ENCODE measurements around the gene KIF1A.
A peak's percentile ranks its signal among the peaks of the same experiment; 100 is the strongest.

KIF1A gene

DNA sequence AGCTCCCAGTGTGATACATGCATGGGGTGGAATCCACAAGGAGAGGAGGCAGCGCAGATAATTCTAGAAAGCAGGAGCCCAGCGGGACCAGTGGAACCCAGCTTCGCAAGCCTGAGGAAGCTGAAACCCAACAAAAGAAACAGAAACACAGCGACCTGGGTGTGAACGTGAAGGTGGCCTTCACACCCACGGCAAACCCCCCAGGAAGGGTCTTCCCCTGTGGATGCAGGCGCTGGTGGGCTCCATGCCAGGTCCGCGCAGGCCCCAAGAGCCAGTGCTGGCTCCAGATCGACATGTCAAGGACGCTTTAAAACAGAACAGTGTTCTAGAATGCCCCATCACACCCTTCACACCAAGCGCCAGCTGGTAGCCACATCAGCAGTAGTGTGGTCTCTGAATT lies 22.1 kb downstream of the KIF1A start:
- no peak for DNase-seq (ENCODE audit: low spot score)

DNA sequence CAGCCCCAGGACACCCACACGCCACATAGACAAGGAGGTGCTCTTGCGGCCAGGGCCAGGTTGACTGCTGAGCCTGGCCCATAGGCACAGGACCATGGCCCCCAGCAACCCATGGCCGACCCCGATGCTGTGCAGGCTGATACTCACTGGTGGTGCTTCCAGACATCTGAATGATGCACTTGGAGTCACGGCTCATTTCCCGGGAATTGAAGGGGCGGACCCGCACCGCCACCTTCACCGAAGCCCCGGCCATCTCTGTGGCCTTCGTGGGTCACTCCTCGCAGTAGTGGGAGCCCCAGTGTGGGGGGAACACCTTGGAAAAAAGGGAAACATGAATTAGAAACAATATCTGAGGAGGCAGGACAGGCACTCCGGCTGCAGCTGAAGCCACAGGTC lies 22.5 kb downstream of the KIF1A start:
- no peak for DNase-seq (ENCODE audit: low spot score)

DNA sequence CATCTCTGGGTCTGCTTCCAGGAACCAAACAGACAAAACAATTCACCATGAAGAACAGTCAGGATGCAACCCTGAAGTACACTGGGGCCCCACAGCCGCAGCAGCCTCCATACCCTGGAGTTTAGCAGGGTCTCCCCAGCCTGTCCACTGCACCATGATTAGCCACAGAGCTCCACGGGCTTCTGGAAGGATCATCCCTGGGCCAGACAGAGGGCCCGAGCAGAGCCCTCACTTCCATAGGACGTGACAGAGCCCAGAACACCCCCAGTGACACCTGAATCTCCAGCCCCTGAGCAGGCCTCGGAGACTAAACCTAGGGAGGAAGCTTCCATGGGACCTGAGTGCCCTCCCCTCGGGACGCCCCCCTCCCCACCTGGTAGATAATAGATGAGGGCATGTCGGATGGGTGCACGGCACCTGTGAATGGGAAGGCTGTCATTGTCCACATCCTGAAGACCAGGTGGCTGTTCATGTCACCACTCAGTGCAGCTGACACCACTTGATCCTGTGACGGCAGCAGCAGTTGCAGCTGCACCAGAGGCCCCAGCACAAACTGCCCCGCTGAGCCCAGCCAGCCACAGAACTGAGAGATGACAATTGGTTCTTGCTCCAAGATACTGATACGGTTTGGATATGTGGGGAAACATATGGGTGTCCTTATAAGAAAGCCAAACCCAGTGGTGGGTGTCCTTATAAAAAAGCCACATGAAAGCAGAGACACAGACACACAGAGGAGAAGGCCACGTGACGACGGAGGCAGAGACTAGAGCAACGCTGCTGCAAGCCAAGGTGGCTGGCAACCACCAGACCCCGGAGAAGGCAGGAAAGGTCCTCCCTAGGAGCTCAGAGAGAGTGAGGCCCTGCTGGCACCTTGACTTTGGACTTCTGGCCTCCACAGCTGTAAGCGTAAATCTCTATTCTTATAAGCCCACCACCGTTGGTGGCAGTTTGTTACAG lies 23.2 kb downstream of the KIF1A start:
- DNase-seq (ENCODE audit: low spot score) = no peak

DNA sequence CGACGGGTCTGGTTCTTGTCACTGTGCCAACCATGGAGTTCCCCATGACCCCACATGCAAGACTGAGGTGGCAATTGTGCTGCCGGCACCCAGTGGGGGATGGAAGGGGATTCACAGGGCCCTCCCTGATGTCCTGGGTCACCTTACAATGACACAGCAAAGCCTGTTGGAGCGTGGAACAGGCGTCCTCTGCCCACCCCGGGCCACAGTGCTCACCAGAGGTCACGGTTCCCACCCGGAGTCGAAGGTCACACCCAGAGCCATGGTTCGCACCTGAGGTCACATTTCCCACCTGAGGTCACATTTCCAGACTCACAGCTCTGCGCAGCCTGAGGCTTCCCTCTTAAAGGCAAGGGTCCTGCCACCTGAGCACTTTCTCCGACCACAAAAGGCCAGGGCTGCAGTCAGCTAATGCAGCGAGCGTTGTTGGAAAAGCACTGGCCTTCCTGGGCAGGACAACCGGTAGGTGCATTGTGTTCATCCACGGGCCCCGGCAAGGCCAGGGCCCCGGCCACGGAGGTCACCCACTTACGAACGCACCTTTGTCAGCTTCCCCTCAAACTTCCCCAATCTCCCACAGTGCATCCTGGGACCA lies 24.0 kb downstream of the KIF1A start:
- no peak for DNase-seq (ENCODE audit: low spot score)

DNA sequence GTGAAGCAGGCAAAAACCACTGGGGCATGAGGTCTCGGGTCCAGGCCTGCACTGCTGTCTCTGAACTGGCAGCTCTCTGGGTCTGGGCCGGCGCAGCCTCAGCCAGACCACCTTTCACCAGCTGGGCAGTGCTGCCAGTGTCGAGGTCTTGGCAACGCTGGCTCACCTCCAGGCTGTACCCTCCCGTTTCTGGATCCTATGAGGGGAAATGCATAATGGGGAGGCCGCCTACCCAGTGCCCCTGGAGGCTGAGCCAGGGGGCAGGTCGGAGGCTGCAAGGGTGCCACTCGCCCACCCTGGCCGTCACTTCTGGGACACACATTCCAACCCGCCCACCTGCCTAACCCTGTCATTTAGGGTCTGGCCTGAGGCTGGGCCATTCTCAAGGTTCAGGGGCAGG lies 24.6 kb downstream of the KIF1A start:
- no peak for DNase-seq (ENCODE audit: low spot score)

DNA sequence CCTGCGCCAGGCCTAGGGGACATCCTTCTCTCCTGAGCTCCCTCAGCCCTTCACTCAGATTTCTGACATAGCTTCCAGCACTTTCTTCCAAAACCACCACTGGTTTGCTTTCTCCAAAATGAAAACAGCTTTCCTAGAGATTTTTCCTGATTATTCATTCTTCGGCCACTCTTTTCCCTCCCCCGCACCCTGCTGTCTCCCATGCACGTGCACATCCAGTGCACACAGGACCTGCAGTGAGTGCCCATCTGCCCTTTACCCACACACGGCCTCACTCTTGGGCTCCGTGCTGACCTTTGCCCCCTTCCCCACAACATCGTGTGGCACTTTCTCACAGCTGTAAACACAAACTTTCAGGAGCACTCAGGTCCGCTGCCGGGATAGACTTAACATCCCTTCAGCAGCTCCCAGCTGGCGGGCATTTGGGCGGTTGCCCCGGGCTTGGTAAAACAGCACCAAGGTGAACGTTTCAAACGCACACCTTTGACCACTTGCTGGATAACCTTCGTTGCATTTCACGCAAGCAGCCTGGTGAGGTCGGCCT lies 25.8 kb downstream of the KIF1A start:
- no peak for DNase-seq (ENCODE audit: low spot score)

DNA sequence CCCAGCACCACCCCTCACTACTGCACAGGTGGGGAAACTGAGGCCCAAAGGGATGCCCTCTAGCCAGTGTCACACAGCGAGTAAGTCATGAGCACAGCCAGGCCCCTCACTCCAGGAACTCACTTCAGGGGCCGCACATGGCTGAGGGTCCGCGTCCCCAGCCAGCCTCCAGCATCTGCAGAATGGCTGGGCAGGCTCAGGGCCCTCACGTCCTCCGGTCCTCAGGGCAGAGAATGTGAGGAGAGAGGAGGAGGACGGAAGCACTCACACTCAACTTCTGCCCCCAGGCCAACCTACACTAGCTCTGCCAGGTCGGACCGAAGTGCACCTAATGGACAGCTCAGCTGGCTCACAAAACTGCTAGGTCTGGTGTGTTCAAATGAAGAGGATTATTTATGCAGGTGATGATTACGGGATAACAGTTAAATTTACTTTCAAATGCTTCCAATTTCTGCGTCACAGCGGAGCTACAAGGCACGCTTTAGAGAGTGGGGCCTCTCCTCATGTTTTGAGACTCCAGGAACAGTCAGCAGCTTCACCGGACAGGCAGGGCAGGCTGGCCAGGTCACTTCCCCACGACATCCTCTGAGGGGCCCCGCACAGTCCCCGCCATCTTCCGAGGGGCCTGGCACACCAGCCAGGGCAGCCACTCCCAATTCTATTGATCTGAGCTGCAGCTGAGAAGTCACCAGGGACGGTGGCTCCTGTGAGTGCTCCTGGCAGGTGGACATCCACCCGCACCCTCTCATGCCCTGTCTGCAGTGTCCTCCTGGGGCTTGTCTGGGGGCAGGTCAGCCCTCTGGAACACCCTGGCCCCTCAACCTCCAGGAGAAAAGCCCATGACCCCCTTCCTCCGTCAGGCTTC lies 26.5 kb downstream of the KIF1A start:
- no peak for DNase-seq (ENCODE audit: low spot score)

DNA sequence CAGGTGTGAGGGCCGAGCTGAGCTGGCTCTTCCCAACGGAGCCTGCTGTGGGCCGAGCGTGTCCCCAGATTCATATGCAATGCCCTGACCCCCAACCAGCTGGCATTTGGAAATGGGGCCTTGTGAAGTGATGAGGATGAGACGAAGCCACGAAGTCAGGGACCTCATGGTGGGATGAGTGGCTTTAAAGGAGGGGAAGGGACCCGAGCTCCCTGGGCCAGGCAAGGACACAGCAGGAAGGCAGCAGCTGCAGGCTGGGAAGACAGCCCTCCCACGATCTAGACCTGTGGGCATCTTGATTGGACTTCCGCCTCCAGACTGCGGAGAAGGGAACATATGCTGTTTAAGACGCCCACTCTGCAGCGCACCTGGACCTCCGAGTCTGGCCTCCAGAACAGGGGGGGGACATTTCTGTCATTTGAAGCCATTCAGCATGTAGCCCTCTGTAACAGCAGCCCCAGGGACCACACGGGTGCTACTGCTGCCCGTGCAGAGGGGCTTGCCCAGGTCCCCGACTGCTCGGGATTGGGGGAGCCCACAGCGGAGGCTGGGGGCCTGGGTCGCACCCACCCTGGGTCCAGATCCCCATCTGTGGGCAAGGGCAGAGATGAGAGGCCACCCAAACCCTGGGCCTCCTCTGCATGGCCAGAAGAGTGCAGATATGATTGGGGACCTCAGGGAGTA lies 27.2 kb downstream of the KIF1A start:
- DNase-seq (ENCODE audit: low spot score) = no peak

DNA sequence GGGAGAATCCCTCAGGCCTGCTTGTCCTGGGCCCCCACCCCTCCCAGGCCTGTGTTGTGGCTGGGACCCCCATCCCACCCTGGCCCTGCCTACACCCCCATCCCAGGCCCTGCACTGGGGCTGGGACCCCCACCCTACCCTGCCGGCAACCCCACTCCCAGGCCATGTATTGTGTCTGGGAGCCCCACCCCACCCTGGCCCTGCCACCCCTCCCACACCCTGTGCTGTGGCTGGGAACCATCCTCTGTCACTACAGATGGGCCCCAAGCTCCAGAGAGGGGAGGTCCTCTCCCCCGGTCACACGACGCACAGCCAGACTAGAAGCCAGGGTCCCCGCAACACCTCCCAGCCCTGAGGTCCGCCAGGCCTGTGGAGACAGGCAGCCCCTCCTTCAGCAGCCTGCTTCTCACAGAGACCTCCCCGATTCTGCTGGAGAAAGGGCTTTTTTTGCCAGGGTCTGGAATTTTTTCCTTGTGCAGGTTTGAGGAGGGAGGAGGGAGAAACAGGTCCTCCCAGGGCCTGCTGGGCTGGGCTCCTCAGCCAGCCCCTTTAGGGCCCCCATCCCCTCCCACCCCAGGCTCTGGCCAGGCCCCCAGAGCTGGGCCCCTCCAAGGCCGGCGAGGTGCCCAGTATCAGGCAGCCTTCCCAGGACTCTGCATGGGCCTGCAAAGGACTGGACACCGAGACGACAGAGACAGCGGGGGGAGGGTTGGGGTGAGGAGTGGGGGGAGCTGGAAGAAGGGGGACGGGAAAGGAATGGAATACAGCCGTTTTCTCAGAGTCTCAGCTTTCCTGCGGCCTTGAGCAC lies 28.0 kb downstream of the KIF1A start:
- DNase-seq (ENCODE audit: low spot score) = no peak

DNA sequence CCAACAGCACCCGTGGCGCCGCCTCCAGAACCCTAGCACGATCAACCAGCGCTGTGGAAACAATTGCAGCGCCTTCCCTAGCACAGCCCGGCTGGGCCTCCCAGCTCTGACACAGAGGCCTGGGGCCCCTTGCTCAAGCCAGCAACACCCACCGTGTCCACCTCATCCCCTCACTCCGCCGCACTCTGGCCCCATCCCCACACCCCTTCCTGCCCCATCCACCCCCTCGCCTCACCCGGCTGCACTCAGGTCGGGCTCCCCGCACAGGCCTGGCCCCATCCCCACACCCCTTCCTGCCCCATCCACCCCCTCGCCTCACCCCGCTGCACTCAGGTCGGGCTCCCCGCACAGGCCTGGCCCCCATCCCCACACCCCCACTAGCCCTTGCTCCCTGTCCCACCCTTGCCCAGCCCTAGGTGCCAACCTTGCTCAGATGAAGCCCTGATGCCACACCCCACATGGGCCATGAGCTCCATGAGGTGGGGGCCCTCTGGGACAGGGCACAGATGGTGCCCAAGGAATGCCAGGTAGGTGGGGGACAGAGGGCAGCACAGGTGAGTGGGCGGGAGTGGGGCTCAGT lies 28.7 kb downstream of the KIF1A start:
- no peak for DNase-seq (ENCODE audit: low spot score)

DNA sequence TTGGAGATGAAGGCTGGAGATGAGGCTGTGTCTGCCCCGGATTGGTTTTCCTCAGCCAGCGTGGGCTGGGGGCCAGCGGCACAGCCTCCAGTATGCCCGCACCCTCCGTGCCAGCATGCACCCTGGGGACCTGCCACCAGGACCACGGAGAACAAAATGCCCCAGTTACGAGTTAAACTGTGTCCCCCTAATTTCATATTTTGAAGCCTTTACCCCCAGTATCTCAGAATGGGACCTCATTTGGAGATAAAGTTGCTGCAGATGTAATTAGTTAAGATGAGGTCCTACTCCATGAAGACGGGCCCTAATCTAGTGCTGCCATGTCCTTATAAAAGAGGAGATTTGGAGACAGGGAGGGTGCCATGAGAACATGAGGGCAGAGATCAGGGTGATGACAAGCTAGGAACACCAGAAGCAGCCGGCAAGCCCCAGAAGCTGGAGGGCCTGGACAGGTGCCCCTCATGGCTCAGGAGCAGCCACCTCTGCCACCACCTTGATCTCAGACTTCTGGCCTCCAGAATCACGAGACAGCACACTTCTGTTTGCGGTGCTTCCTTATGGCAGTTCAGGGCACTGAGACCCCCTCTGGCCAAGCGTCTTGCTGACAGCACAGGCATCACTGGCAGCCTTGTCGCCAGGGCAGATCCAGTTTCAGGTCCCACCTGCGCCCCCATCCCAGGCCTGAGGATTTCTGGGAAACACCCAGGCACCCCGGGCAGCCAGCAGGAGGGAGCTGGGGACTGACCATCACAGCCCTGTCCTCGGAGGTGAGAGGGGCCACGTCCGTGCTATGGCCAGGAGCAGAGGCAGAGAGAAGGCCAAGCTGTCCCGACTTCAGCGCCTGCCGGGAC lies 29.4 kb downstream of the KIF1A start:
- no peak for DNase-seq (ENCODE audit: low spot score)

DNA sequence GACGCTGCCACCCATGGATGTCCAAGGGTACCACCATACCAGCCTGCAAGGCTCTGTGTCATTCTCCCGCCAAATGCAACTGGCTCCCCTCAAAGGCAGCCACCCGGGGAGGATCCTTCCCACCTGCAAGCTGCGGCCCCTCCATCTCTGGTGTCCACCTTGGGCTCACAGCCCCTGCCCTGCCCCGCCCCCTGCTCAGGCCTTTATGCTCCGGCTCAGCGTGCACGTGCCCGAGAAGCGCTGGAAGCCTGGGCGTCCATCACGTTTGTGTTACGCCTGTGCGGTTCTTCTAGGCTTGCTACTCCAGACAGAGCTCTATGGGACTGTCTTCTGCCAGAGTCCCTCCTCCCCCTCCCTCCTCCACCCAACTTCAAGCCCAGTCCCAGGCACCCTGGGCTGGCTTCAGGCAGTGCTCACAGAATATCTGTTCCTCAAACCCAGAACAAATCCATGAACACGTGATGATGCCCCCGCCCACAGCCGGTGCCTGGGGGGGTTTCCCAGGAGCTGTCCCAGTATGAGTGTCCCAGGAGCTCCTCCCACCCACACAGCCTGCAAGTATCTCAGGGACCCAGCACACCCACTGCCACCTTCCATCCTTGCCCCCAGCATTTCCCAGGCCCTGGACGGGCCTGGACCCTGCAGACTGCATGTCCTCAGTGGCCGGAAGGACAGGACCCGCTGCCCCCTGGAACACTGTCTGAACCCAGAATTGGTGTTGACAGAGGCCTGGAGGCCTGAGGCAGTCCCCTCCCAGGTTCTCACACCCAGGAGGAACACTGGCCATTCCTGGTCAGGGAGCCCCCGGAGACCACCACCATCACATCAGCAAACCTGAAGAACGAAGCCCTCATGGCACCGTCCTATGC lies 30.3 kb downstream of the KIF1A start:
- peak; percentile 19 for DNase-seq (ENCODE audit: low spot score)

DNA sequence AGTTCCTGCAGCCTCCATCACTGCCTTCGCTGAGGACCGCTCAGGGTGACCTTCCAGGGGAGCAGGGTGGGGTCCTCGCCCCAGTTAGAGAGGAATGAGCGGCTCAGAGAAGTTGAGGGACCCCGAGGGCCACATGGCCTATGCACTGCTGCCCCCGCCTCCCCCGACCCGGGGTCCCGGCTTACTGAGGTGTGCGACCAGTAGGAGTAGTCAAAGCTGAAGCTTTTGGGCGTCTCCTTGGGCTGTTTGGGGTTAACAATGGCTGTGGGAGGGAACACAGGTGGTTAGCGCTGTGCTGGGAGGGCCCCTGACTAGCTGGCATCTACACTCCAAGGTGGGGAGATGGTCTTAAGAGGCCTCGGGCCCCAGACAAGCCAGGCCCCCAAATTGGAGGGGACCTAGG lies 31.0 kb downstream of the KIF1A start:
- DNase-seq (ENCODE audit: low spot score) = no peak

DNA sequence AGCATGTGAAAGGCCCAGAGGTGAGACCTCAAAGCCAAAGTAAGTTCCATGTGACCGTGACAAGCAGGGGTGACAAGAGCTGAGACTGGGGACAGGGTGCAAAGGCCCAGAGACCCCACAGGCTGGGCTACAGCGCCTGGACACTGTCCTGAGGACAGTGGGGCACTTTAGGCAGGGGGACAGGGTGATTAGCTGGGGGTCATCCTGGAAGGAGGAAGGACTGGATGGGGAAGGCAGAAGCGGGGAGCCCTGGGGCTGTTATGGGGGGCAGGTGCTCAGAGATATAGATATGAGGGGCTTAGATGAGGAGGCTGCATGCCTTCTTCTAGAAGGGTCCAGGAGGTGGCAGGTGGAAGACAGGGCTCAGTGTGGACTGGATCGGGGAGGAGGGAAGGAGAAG lies 31.5 kb downstream of the KIF1A start:
- DNase-seq (ENCODE audit: low spot score) = no peak

DNA sequence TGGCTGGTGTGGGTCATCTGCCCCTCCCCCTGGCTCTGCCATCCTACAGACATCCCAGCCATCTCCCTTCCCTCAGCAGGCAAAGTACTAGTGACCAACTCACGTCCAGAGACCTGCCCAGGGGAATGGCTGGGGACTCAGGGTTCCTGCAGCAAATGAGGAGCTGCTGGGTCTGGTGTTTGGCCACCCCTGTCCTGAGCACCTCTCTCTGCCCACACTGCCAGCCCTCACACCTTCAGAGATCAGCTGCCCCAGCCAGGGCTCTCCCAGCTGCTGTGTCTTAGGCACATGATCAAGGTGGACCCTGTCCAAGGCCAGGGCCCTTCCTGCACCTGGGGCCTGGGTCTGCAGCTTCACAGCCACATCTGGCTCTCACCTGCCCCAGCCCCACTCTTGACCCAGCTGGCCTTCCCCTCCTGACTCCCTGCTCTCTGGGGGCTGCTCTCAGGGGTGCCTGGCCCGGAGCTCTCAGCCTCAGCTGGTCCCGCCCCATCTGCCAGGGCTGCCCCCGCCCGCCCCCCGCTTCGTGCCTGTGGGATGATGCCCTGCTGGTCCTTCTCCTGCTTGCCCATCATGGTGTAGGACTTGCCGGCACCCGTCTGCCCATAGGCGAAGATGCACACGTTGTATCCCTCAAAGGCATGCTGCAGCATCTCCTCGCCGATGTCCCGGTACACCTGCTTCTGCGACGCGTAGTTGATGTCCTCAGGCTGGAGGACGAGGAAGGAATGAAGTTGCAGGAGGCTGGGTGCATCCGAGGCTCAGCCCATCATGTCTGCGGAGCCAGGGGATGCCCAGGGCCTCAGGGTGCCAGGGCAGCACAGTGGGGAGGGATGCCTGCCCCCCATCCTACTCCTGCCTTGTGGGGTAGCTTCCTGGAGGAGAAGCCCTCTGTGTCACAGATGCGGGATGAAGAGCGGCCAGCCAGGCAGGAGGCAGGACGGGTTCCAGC lies 32.2 kb downstream of the KIF1A start:
- no peak for DNase-seq (ENCODE audit: low spot score)

DNA sequence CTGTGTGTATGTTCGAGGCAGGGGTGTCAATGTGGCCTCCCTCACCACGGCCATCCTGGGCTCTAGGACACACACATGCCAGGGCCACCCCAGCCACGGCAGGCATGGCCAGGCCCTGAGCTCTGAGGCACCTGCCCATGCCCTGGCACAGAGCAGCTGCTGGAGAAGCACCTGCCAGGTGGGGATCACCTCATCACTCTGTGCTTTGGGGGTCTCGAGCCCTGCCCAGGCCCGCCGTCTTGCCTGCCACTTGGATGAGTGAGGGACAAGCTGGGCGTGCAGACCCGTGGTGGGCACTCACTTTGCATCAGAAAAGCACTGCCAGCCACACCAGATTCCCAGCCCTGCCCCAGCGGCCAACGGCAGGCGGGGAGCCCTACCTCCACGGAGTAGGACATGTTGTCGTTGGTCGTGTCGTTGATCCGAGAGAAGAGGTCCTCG lies 33.1 kb downstream of the KIF1A start:
- no peak for DNase-seq (ENCODE audit: low spot score)

DNA sequence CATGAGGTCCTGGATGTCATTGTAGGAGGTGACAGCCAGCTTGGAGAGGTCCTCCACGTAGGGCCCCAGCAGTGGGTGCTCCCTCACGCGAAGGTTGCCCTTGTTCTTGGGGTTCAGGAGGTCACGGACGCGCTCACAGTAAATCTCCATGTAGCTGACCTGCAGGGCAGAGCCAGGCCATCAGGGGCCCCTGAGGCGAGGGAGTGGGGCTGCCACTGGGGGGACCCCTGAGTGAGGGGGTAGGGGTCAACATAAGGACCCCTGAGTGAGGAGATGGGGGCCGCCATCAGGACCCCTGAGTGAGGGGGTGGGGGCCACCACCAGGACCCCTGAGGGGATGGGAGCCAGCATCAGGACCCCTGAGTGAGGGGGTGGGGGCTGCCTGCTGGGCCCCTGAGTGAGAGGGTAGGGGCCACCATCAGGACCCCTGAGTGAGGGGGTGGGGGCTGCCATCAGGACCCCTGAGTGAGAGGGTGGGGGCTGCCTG lies 33.6 kb downstream of the KIF1A start:
- DNase-seq (ENCODE audit: low spot score) = no peak

Data from activated CD4-positive, alpha-beta T cell treated with anti-CD3 and anti-CD28 coated beads, Interleukin-2, Interleukin-4, amounts not matched to agents 100 ng/mL and 50 ng/mL, durations not matched to agents 16 hours and 8 hours (primary cell).